Small intestine (tissue), 16 donors: ENCODE data around the gene ZNF777. TPM values are rescaled to one million over a fixed set of nuclear protein-coding genes. Genes with fewer than 3 reads are reported as not detected.

ENCODE experiments used
- DNase-seq, 2 donors: peaks; one replicate each; pipeline versions ENCODE4 v3.0.0 to v3.0.0-alpha.2; 2013
- FAIRE-seq: peaks from 2 replicates; lab custom pipeline; 2012; peaks lifted over from hg19 to GRCh38; lab: Jason Lieb, UNC
- H3K27ac ChIP-seq, 3 donors: one replicate each; pipeline ENCODE4 v1.5.1; 2013; ENCODE audit warnings: low read length in 2 of 3, mild to moderate bottlenecking in 2 of 3, control low read depth in 1 of 3, inconsistent platforms in 1 of 3, low read depth in 1 of 3, moderate library complexity in 1 of 3
- H3K27me3 ChIP-seq, 3 donors: one replicate each; pipeline ENCODE4 v1.6.1; 2013; ENCODE audit warnings: low read length in 3 of 3, inconsistent platforms in 1 of 3; ENCODE audit not compliant: control insufficient read depth in 3 of 3, insufficient read depth in 3 of 3
- H3K36me3 ChIP-seq, 3 donors: one replicate each; pipeline ENCODE4 v1.6.1; 2013; ENCODE audit warnings: low read length in 3 of 3, inconsistent platforms in 1 of 3, low read depth in 1 of 3, mild to moderate bottlenecking in 1 of 3, moderate library complexity in 1 of 3; ENCODE audit not compliant: control insufficient read depth in 3 of 3, insufficient read depth in 2 of 3
- H3K4me1 ChIP-seq, 3 donors: one replicate each; pipeline ENCODE4 v1.6.1; 2013; ENCODE audit warnings: low read length in 2 of 3, inconsistent platforms in 1 of 3, low read depth in 1 of 3, mild to moderate bottlenecking in 1 of 3, moderate library complexity in 1 of 3; ENCODE audit not compliant: control insufficient read depth in 3 of 3, insufficient read depth in 2 of 3
- H3K4me3 ChIP-seq, 3 donors: one replicate each; pipeline ENCODE4 v1.5.1; 2013; ENCODE audit warnings: low read length in 3 of 3, control low read depth in 1 of 3, inconsistent platforms in 1 of 3, low read depth in 1 of 3, mild to moderate bottlenecking in 1 of 3, moderate library complexity in 1 of 3
- H3K9me3 ChIP-seq, 2 donors: one replicate each; pipeline ENCODE4 v1.6.1; 2013; ENCODE audit warnings: low read depth in 1 of 2, low read length in 1 of 2; ENCODE audit not compliant: control insufficient read depth in 2 of 2, insufficient read depth in 1 of 2
- WGBS, 3 donors: extraction: QIAGEN DNeasy Blood & Tissue Kit; methylation state at CpG; one replicate each; pipeline ENCODE4 v1.1.7; 2013; 5-methylcytosine and 5-hydroxymethylcytosine counted together
- long read RNA-seq, 10 donors: transcript quantifications; one replicate each; lab custom pipeline, GENCODE V29; 2026
- polyA plus RNA-seq, 4 donors: library from polyadenylated mRNA; stranded (reverse) in 3 of 4; unstranded in 1 of 4; fragments of 200-250 nt in 3 of 4; fragments of 120-200 nt in 1 of 4; gene quantifications; one replicate each; pipeline versions ENCODE4 v1.2.1 to v1.2.3, GENCODE V29; 2013
- donor health status: healthy with polysubstance abuse.
- donor health status: control.
- donor health status: control.
- donor health status: Bipolar disorder and iron deficiency.
- donor health status: healthy.

The ZNF777 gene
- 10 to 100 TPM in 1 of 4 donors, 1 to 10 TPM in 3; 3.0 to 10.4 (median 6.8) TPM for polyA plus RNA-seq
- long read RNA-seq, donor 1 = 0 reads
- long read RNA-seq, donor 2 = 0 reads
- long read RNA-seq, donor 3 = 0 reads
- long read RNA-seq, donor 4 = 0 reads
- long read RNA-seq, donor 5 = 0 reads
- long read RNA-seq, donor 6 = 0 reads
- long read RNA-seq, donor 7 = 0 reads
- long read RNA-seq, donor 8 = 0 reads
- long read RNA-seq, donor 9 = 0 reads
- long read RNA-seq, donor 10, partial matches to known transcripts = 0 of 1 reads
- long read RNA-seq, donor 10, other reads (novel, unspliced or antisense) = 0 of 1 reads

- Histone ChIP-seq H3K4me3 (peak within 1 kb of the TSS; percentile 47 to 99 (median 69)), H3K27me3 (peaks cover 0 to 7% (median 0%) of the 10 kb centered on the region in 3 donors), H3K36me3 (peaks cover 0 to 4% (median 0%) of the 10 kb centered on the region in 3 donors), H3K27ac (peak within 1 kb of the TSS in 2 of 3 donors; percentile 78 to 88), H3K9me3 (no peaks in the 10 kb centered on the region), H3K4me1 (peaks cover 3 to 5% (median 4%) of the 10 kb centered on the region in 3 donors)
- WGBS, 3 donors = 1% methylated on average over 54 to 64 of the region's 64 CpGs
- FAIRE-seq (no peak), DNase-seq (peak; percentile 88 to 91)
Measured at GRCh38 chr7:149460493-149461277, at the start of gene ZNF777. ZNF777 (minus strand) TSS chr7:149461062; CDS start chr7:149456022, 5,040 bp downstream.

- Histone ChIP-seq H3K27ac (no peak overlapping the region), H3K36me3 (no peaks in the 10 kb centered on the region), H3K27me3 (no peaks in the 10 kb centered on the region), H3K4me1 (no peaks in the 10 kb centered on the region), H3K4me3 (no peak overlapping the region), H3K9me3 (peaks cover 5 to 24% of the 10 kb centered on the region in 2 donors)
- DNase-seq (no peak), FAIRE-seq (no peak)
Measured at GRCh38 chr7:149510248-149510647, 49.4 kb upstream of the ZNF777 start.

- no peaks in the 10 kb centered on the region for H3K27me3 ChIP-seq
- H3K9me3 ChIP-seq = peaks cover 5 to 24% of the 10 kb centered on the region in 2 donors
- H3K36me3 ChIP-seq = no peaks in the 10 kb centered on the region
- no peak overlapping the region for H3K4me3 ChIP-seq
- no peaks in the 10 kb centered on the region for H3K4me1 ChIP-seq
- no peak for DNase-seq
- no peak for FAIRE-seq
- no peak overlapping the region for H3K27ac ChIP-seq
Measured at GRCh38 chr7:149509774-149510173, 48.9 kb upstream of the ZNF777 start.

- no peak overlapping the region for H3K4me3 ChIP-seq
- H3K36me3 ChIP-seq = no peaks in the 10 kb centered on the region
- DNase-seq (no peak), FAIRE-seq (no peak)
- H3K27ac ChIP-seq = no peak overlapping the region
- H3K27me3 ChIP-seq = no peaks in the 10 kb centered on the region
- H3K4me1 ChIP-seq = no peaks in the 10 kb centered on the region
- H3K9me3 ChIP-seq = peaks cover 5 to 17% of the 10 kb centered on the region in 2 donors
Measured at GRCh38 chr7:149505551-149505950, 44.7 kb upstream of the ZNF777 start.

- 77 to 93% (median 87%) methylated on average over 13 of the region's 13 CpGs for WGBS, 3 donors
- DNase-seq = no peak
- Histone ChIP-seq H3K4me1 (no peaks in the 10 kb centered on the region), H3K36me3 (no peaks in the 10 kb centered on the region), H3K9me3 (peaks cover 0 to 2% of the 10 kb centered on the region in 2 donors), H3K27me3 (no peaks in the 10 kb centered on the region), H3K4me3 (no peak overlapping the region), H3K27ac (no peak overlapping the region)
- no peak for FAIRE-seq
Measured at GRCh38 chr7:149501651-149502050, 40.8 kb upstream of the ZNF777 start.

GRCh38 chr7:149500910-149501309, 40.0 kb upstream of the ZNF777 start:
- DNase-seq = no peak
- Histone ChIP-seq H3K4me3 (no peak overlapping the region), H3K9me3 (no peaks in the 10 kb centered on the region), H3K27me3 (no peaks in the 10 kb centered on the region), H3K27ac (no peak overlapping the region), H3K4me1 (peaks cover 0 to 2% (median 0%) of the 10 kb centered on the region in 3 donors), H3K36me3 (no peaks in the 10 kb centered on the region)
- 68 to 82% (median 72%) methylated on average over 4 of the region's 4 CpGs for WGBS, 3 donors
- FAIRE-seq = no peak

GRCh38 chr7:149500201-149500600, 39.3 kb upstream of the ZNF777 start:
- no peaks in the 10 kb centered on the region for H3K27me3 ChIP-seq
- FAIRE-seq (no peak), DNase-seq (peak in 1 of 2 donors; percentile 13)
- H3K4me3 ChIP-seq = no peak overlapping the region
- H3K4me1 ChIP-seq = peaks cover 0 to 6% (median 0%) of the 10 kb centered on the region in 3 donors
- H3K9me3 ChIP-seq = no peaks in the 10 kb centered on the region
- no peak overlapping the region for H3K27ac ChIP-seq
- no peaks in the 10 kb centered on the region for H3K36me3 ChIP-seq

GRCh38 chr7:149498811-149499210, 37.9 kb upstream of the ZNF777 start:
- H3K9me3 ChIP-seq = no peaks in the 10 kb centered on the region
- no peak for DNase-seq
- no peak overlapping the region for H3K4me3 ChIP-seq
- 60 to 86% (median 78%) methylated on average over 6 of the region's 6 CpGs for WGBS, 3 donors
- peaks cover 0 to 6% (median 0%) of the 10 kb centered on the region in 3 donors for H3K4me1 ChIP-seq
- FAIRE-seq = no peak
- no peak overlapping the region for H3K27ac ChIP-seq
- H3K27me3 ChIP-seq = no peaks in the 10 kb centered on the region
- peaks cover 0 to 3% (median under 1%) of the 10 kb centered on the region in 3 donors for H3K36me3 ChIP-seq
